Caco-2 (cell line): Measurements from ENCODE around the gene FAM174B. TPM values are rescaled to one million over a fixed set of nuclear protein-coding genes. Genes with fewer than 3 reads are reported as not detected.

Experiments used
- BruUV-seq: library from RNA; stranded (reverse); fragments of 400-500 nt; replicated peaks from 2 replicates; lab custom pipeline; 2021; lab: Mats Ljungman, UMichigan
- CTCF ChIA-PET: fragments of 300-600 bp; sonication (Branson Sonifier 250); formaldehyde crosslinking; loops from one replicate; lab custom pipeline; 2022; ENCODE audit warnings: antibody characterized with exemption; lab: Charles Lee
- POLR2A ChIA-PET: fragments of 300-600 bp; sonication (Branson Sonifier 250); formaldehyde crosslinking; loops from one replicate; lab custom pipeline; 2022; ENCODE audit warnings: antibody characterized with exemption; lab: Charles Lee
- DNase-seq, 2 experiments: peaks; one replicate each; pipeline versions ENCODE4 v3.0.0 to v3.0.0-alpha.2; 2020 to 2022
- H3K27me3 ChIP-seq: replicated peaks from 2 replicates; pipeline ENCODE4 v1.6.0; 2011; ENCODE audit warnings: low read length; ENCODE audit not compliant: control insufficient read depth, insufficient read depth
- H3K36me3 ChIP-seq: 2 replicates; pipeline ENCODE4 v1.5.1; 2011; ENCODE audit warnings: low read length; ENCODE audit not compliant: control insufficient read depth, insufficient read depth
- H3K4me1 ChIP-seq: fragments of 250-450 bp; sonication (Bioruptor Pico); 2 replicates; pipeline ENCODE4 v1.5.1; 2020; ENCODE audit warnings: mild to moderate bottlenecking
- H3K4me3 ChIP-seq: 2 replicates; pipeline ENCODE4 v1.5.1; 2011; ENCODE audit warnings: low read depth, mild to moderate bottlenecking, control low read depth, low read length
- H3K9me3 ChIP-seq: fragments of 250-450 bp; sonication (Bioruptor Pico); 2 replicates; pipeline ENCODE4 v1.5.1; 2020; ENCODE audit warnings: mild to moderate bottlenecking, moderate library complexity
- H3K27ac Mint-ChIP-seq: one replicate; pipeline ENCODE4 v1.8.0; 2022; ENCODE audit warnings: mixed read lengths; ENCODE audit not compliant: unreplicated experiment
- H3K27me3 Mint-ChIP-seq: one replicate; pipeline ENCODE4 v1.8.0; 2022; ENCODE audit warnings: mixed read lengths; ENCODE audit not compliant: insufficient read depth, unreplicated experiment
- H3K36me3 Mint-ChIP-seq: one replicate; pipeline ENCODE4 v1.8.0; 2022; ENCODE audit warnings: mild to moderate bottlenecking, mixed read lengths; ENCODE audit not compliant: insufficient read depth, unreplicated experiment
- H3K4me1 Mint-ChIP-seq: one replicate; pipeline ENCODE4 v1.8.0; 2022; ENCODE audit warnings: low read depth, mixed read lengths; ENCODE audit not compliant: unreplicated experiment
- H3K4me3 Mint-ChIP-seq: one replicate; pipeline ENCODE4 v1.8.0; 2022; ENCODE audit warnings: mild to moderate bottlenecking, moderate library complexity, mixed read lengths; ENCODE audit not compliant: unreplicated experiment
- H3K9me3 Mint-ChIP-seq: one replicate; pipeline ENCODE4 v1.8.0; 2022; ENCODE audit warnings: mixed read lengths; ENCODE audit not compliant: unreplicated experiment
- intact Hi-C: fragments of 100-400 bp; cut with micrococcal nuclease; formaldehyde crosslinking; loops from one replicate; pipeline ENCODE4 v1.10.0; 2022; ENCODE audit not compliant: unreplicated experiment
- total RNA-seq: library from RNA; stranded (reverse); gene quantifications from 2 replicates; pipeline ENCODE4 v1.2.3, GENCODE V29; 2022
- TF ChIP-seq, protein P1 (sequence below), 2 experiments: fragments of 200-600 bp in 1 of 2; IDR thresholded peaks; 1 replicate in 1 of 2; 2 replicates in 1 of 2; pipeline versions ENCODE4 v1.5.1 to v1.8.0; 2011 to 2022; ENCODE audit warnings: antibody characterized with exemption in 1 of 2, control low read depth in 1 of 2, inconsistent platforms in 1 of 2, low read depth in 1 of 2, low read length in 1 of 2, mild to moderate bottlenecking in 1 of 2, moderate library complexity in 1 of 2; ENCODE audit not compliant: insufficient read depth in 1 of 2, severe bottlenecking in 1 of 2, unreplicated experiment in 1 of 2

FAM174B gene
- total RNA-seq, 1 experiment from 2014 or later: 79.4 TPM

GRCh38 chr15:92693691-92694331 is 38.2 kb upstream of the FAM174B start:
- H3K9me3 ChIP-seq: peaks cover 5% of the 10 kb centered on the region

DNA sequence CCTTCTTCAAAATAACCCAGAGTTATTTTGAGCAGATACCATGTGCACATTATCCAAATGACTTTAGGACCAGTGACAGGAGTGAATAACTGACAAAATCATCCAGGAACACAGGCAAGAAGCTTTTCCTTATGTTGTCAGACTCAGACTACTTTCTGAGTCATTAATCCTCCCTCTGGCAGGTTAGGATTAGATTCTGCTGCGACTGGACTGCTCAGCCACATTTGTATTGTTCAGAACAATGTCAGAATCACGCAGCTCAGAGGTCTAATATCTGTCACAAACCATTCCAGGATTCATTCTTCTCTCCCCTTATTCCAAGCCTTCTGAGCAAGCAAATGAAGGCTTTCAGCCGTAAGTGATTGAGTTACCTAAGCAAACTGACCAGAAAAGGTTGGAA is 34.8 kb upstream of the FAM174B start:
- Histone ChIP-seq H3K4me3 (no peak overlapping the region), H3K36me3 (no peaks in the 10 kb centered on the region), H3K9me3 (peaks cover 8% of the 10 kb centered on the region; the same call in 1 of the 2 replicates), H3K27me3 (no peaks in the 10 kb centered on the region), H3K4me1 (peaks cover 24% of the 10 kb centered on the region)
- Mint-ChIP-seq H3K4me1 (peaks cover 22% of the 10 kb centered on the region), H3K27ac (no peak overlapping the region), H3K4me3 (no peak overlapping the region), H3K9me3 (peaks cover 27% of the 10 kb centered on the region), H3K36me3 (no peaks in the 10 kb centered on the region), H3K27me3 (no peaks in the 10 kb centered on the region)
- no peak for DNase-seq
- BruUV-seq: no TSS peak
- TF ChIP-seq, protein P1, sequence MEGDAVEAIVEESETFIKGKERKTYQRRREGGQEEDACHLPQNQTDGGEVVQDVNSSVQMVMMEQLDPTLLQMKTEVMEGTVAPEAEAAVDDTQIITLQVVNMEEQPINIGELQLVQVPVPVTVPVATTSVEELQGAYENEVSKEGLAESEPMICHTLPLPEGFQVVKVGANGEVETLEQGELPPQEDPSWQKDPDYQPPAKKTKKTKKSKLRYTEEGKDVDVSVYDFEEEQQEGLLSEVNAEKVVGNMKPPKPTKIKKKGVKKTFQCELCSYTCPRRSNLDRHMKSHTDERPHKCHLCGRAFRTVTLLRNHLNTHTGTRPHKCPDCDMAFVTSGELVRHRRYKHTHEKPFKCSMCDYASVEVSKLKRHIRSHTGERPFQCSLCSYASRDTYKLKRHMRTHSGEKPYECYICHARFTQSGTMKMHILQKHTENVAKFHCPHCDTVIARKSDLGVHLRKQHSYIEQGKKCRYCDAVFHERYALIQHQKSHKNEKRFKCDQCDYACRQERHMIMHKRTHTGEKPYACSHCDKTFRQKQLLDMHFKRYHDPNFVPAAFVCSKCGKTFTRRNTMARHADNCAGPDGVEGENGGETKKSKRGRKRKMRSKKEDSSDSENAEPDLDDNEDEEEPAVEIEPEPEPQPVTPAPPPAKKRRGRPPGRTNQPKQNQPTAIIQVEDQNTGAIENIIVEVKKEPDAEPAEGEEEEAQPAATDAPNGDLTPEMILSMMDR (IDR thresholded peaks at IDR 0.05; ENCODE audit: insufficient read depth in 1 of 2, low read depth in 1 of 2, low read length in 1 of 2, severe bottlenecking in 1 of 2, unreplicated experiment in 1 of 2): no peak
- POLR2A ChIA-PET: no interaction called here
- CTCF ChIA-PET: interaction anchor here (0.7 kb wide), 1 partner anchor 34 kb away, joined by 3 read pairs; no protein-coding TSS in a partner anchor
- intact Hi-C loops: no loop called here

More at GRCh38 chr15:92693691-92694331, 38.2 kb upstream of the FAM174B start:
- H3K9me3 Mint-ChIP-seq: peaks cover 16% of the 10 kb centered on the region
- Histone ChIP-seq H3K27me3 (no peaks in the 10 kb centered on the region), H3K4me1 (0 out of 2 replicates have a peak, but pooled peaks cover 4% of the 10 kb centered on the region), H3K36me3 (no peaks in the 10 kb centered on the region), H3K4me3 (no peak overlapping the region)
- H3K4me1 Mint-ChIP-seq: no peaks in the 10 kb centered on the region
- no peak overlapping the region for H3K4me3 Mint-ChIP-seq
- CTCF ChIA-PET: interaction anchor here (1.0 kb wide), 1 partner anchor 21 kb away, joined by 4 read pairs; no protein-coding TSS in a partner anchor
- TF ChIP-seq, protein P1 (IDR thresholded peaks at IDR 0.05; ENCODE audit: insufficient read depth in 1 of 2, low read depth in 1 of 2, low read length in 1 of 2, severe bottlenecking in 1 of 2, unreplicated experiment in 1 of 2): peak; percentile 40 to 71
- no peak overlapping the region for H3K27ac Mint-ChIP-seq
- BruUV-seq: no TSS peak
- no peaks in the 10 kb centered on the region for H3K27me3 Mint-ChIP-seq
- POLR2A ChIA-PET: no interaction called here
- no peaks in the 10 kb centered on the region for H3K36me3 Mint-ChIP-seq
- peak; percentile 71 to 72 for DNase-seq
- intact Hi-C loops: loop anchor here (1.0 kb wide), 1 partner anchor 20 kb away; no protein-coding TSS in a partner anchor

GRCh38 chr15:92687746-92688145 is 32.2 kb upstream of the FAM174B start:
- Mint-ChIP-seq H3K4me3 (no peak overlapping the region), H3K4me1 (peaks cover 33% of the 10 kb centered on the region), H3K27me3 (no peaks in the 10 kb centered on the region), H3K36me3 (peaks cover 6% of the 10 kb centered on the region), H3K9me3 (peaks cover 27% of the 10 kb centered on the region), H3K27ac (peak overlapping the region; percentile 17)
- Histone ChIP-seq H3K27me3 (no peaks in the 10 kb centered on the region), H3K4me1 (peaks cover 21% of the 10 kb centered on the region), H3K36me3 (no peaks in the 10 kb centered on the region), H3K9me3 (peaks cover 8% of the 10 kb centered on the region; the same call in 1 of the 2 replicates), H3K4me3 (no peak overlapping the region)
- ChIA-PET CTCF (interaction anchor here (1.2 kb wide), 1 partner anchor 27 kb away, joined by 5 read pairs; no protein-coding TSS in a partner anchor), POLR2A (no interaction called here)
- TF ChIP-seq, protein P1 (IDR thresholded peaks at IDR 0.05; ENCODE audit: insufficient read depth in 1 of 2, low read depth in 1 of 2, low read length in 1 of 2, severe bottlenecking in 1 of 2, unreplicated experiment in 1 of 2): no peak
- DNase-seq: no peak
- intact Hi-C loops: no loop called here
- BruUV-seq: no TSS peak
